IMR-90 (cell line): ENCODE results near the gene MYRFL.

ENCODE experiments used
- BHLHE40 ChIP-seq: fragments of 150-350 bp; IDR thresholded peaks from 2 replicates; pipeline ENCODE4 v1.6.1; 2016; ENCODE audit warnings: mild to moderate bottlenecking, low read depth, low read length
- CEBPB ChIP-seq: IDR thresholded peaks from 2 replicates; pipeline ENCODE4 v1.6.1; 2012; ENCODE audit warnings: low read depth, low read length, improper control_type of control experiment
- FOS ChIP-seq: fragments of 150-350 bp; IDR thresholded peaks from 2 replicates; pipeline ENCODE4 v1.6.1; 2016; ENCODE audit warnings: low read depth, low read length
- MAFK ChIP-seq: IDR thresholded peaks from 2 replicates; pipeline ENCODE4 v1.6.1; 2012; ENCODE audit warnings: low read depth, low read length, improper control_type of control experiment
- MAZ ChIP-seq: IDR thresholded peaks from 2 replicates; pipeline ENCODE4 v1.6.1; 2012; ENCODE audit warnings: low read depth, mild to moderate bottlenecking, low read length, improper control_type of control experiment, moderate library complexity, borderline replicate concordance
- MXI1 ChIP-seq: IDR thresholded peaks from 2 replicates; pipeline ENCODE4 v1.6.1; 2012; ENCODE audit warnings: low read depth, mild to moderate bottlenecking, low read length, moderate library complexity, borderline replicate concordance
- POLR2A ChIP-seq: IDR thresholded peaks from 2 replicates; pipeline ENCODE4 v1.6.1; 2012; ENCODE audit warnings: mild to moderate bottlenecking, low read depth, low read length
- RAD21 ChIP-seq: IDR thresholded peaks from 2 replicates; pipeline ENCODE4 v1.6.1; 2012; ENCODE audit warnings: low read length, improper control_type of control experiment
- RCOR1 ChIP-seq: IDR thresholded peaks from 2 replicates; pipeline ENCODE4 v1.6.1; 2012; ENCODE audit warnings: mild to moderate bottlenecking, low read length, improper control_type of control experiment; ENCODE audit not compliant: insufficient replicate concordance
- RFX5 ChIP-seq: IDR thresholded peaks from 2 replicates; pipeline ENCODE4 v1.8.0; 2012; ENCODE audit warnings: low read depth, mild to moderate bottlenecking, low read length, moderate library complexity
- SMC3 ChIP-seq: fragments of 150-350 bp; IDR thresholded peaks from 2 replicates; pipeline ENCODE4 v1.6.1; 2016; ENCODE audit warnings: low read depth, mild to moderate bottlenecking, antibody characterized with exemption, low read length, moderate library complexity
- USF2 ChIP-seq: fragments of 150-350 bp; IDR thresholded peaks from 2 replicates; pipeline ENCODE4 v1.6.1; 2017; ENCODE audit warnings: mild to moderate bottlenecking, antibody characterized with exemption, low read length, low read depth
- TF ChIP-seq, protein P1 (sequence below): conservative IDR thresholded peaks from 2 replicates; pipeline ENCODE4 v1.5.1; 2012; ENCODE audit warnings: mild to moderate bottlenecking, low read depth, low read length, improper control_type of control experiment

DNA sequence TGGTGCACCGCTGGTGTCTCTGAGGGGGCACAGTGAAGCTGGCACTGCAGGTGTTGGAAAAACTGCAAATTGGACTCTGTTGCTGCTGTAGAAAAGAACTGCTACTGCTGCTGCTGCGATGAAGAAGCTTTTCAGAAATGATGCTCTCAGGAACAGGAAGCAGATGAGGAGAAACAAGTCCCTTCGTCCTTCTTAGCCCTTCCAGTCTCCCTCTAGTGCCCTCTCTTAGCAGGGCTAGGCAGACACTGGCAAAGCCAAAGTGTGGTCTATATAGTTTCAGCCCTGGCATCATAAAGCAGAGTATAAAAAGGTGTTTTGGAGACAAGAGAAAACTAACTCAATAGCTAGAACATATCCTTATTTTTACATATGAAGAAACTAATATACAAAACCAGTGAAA, 174.5 kb downstream of the MYRFL start:
- TF ChIP-seq CEBPB (no peak), RFX5 (no peak), FOS (no peak), POLR2A (no peak), RAD21 (no peak), MAFK (no peak), RCOR1 (no peak), MXI1 (no peak), BHLHE40 (no peak), MAZ (no peak), USF2 (no peak), SMC3 (no peak)
- TF ChIP-seq, protein P1, sequence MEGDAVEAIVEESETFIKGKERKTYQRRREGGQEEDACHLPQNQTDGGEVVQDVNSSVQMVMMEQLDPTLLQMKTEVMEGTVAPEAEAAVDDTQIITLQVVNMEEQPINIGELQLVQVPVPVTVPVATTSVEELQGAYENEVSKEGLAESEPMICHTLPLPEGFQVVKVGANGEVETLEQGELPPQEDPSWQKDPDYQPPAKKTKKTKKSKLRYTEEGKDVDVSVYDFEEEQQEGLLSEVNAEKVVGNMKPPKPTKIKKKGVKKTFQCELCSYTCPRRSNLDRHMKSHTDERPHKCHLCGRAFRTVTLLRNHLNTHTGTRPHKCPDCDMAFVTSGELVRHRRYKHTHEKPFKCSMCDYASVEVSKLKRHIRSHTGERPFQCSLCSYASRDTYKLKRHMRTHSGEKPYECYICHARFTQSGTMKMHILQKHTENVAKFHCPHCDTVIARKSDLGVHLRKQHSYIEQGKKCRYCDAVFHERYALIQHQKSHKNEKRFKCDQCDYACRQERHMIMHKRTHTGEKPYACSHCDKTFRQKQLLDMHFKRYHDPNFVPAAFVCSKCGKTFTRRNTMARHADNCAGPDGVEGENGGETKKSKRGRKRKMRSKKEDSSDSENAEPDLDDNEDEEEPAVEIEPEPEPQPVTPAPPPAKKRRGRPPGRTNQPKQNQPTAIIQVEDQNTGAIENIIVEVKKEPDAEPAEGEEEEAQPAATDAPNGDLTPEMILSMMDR, result no peak
